Fibroblast of lung (primary cell): ENCODE measurements around the gene LYZL6. TPM values are rescaled to one million over a fixed set of nuclear protein-coding genes. Genes with fewer than 3 reads are reported as not detected.
"Not testable (repeated sequence)": the region's sequence is repeated elsewhere in the genome, so short reads cannot be mapped to it uniquely, and the experiment has no call there.

Experiments
- DNase-seq, 2 donors: peaks; one replicate each; pipeline versions ENCODE4 v3.0.0 to v3.0.0-alpha.2; 2010; ENCODE audit warnings: low read depth in 2 of 2
- H2AFZ ChIP-seq: 2 replicates; pipeline ENCODE4 v1.5.1; 2012; ENCODE audit warnings: low read length, control low read depth, inconsistent platforms
- H3K27ac ChIP-seq: 2 replicates; pipeline ENCODE4 v1.5.1; 2011; ENCODE audit warnings: low read length, control low read depth; ENCODE audit not compliant: insufficient read depth
- H3K27me3 ChIP-seq: 2 replicates; pipeline ENCODE4 v1.5.1; 2011; ENCODE audit warnings: mild to moderate bottlenecking, low read length; ENCODE audit not compliant: control insufficient read depth, insufficient read depth
- H3K36me3 ChIP-seq: 2 replicates; pipeline ENCODE4 v1.5.1; 2011; ENCODE audit warnings: low read length; ENCODE audit not compliant: control insufficient read depth, insufficient read depth
- H3K4me1 ChIP-seq: 2 replicates; pipeline ENCODE4 v1.5.1; 2011; ENCODE audit warnings: low read length; ENCODE audit not compliant: control insufficient read depth, insufficient read depth; ENCODE audit errors: extremely low read depth
- H3K4me2 ChIP-seq: 2 replicates; pipeline ENCODE4 v1.5.1; 2011; ENCODE audit warnings: low read length, control low read depth; ENCODE audit not compliant: insufficient read depth; ENCODE audit errors: extremely low read depth
- H3K4me3 ChIP-seq, 4 experiments: fragments of 200-600 bp in 1 of 4; sonication (generic) in 1 of 4; replicated peaks in 1 of 4; 2 replicates each; pipeline ENCODE4 v1.5.1; 2011 to 2016; ENCODE audit warnings: low read length in 4 of 4, low read depth in 3 of 4, mild to moderate bottlenecking in 3 of 4, control low read depth in 2 of 4, inconsistent platforms in 1 of 4, mixed read lengths in 1 of 4; ENCODE audit not compliant: insufficient read depth in 1 of 4; ENCODE audit errors: control extremely low read depth in 1 of 4
- H3K79me2 ChIP-seq: 2 replicates; pipeline ENCODE4 v1.5.1; 2012; ENCODE audit warnings: mild to moderate bottlenecking, low read length, inconsistent platforms; ENCODE audit not compliant: control insufficient read depth, insufficient read depth
- H3K9ac ChIP-seq: 2 replicates; pipeline ENCODE4 v1.5.1; 2011; ENCODE audit warnings: mild to moderate bottlenecking, low read length, control low read depth; ENCODE audit not compliant: insufficient read depth
- H3K9me3 ChIP-seq: 2 replicates; pipeline ENCODE4 v1.5.1; 2012; ENCODE audit warnings: low read depth, low read length; ENCODE audit not compliant: control insufficient read depth, insufficient read depth
- H4K20me1 ChIP-seq: 2 replicates; pipeline ENCODE4 v1.5.1; 2011; ENCODE audit warnings: low read length; ENCODE audit not compliant: control insufficient read depth, insufficient read depth; ENCODE audit errors: extremely low read depth
- CTCF ChIP-seq, 2 donors: IDR thresholded peaks in 1 of 2; conservative IDR thresholded peaks in 1 of 2; 1 replicate in 1 of 2; 2 replicates in 1 of 2; pipeline ENCODE4 v1.5.1; 2011 to 2012; ENCODE audit warnings: low read length in 2 of 2, control low read depth in 1 of 2, inconsistent platforms in 1 of 2, low read depth in 1 of 2, mild to moderate bottlenecking in 1 of 2
- EZH2 ChIP-seq: IDR thresholded peaks from 2 replicates; pipeline ENCODE4 v1.5.1; 2012; ENCODE audit warnings: low read length, control low read depth, mild to moderate bottlenecking; ENCODE audit errors: missing control alignments
- polyA plus RNA-seq, 2 donors: library from polyadenylated mRNA; depleted of rRNA in 1 of 2; stranded (reverse) in 1 of 2; unstranded in 1 of 2; fragments of >200 nt; gene quantifications; 2 replicates each; pipeline ENCODE4 v1.2.1, GENCODE V29; 2011 to 2012; ENCODE audit warnings: missing spikeins in 1 of 2
- total RNA-seq: library from RNA; depleted of rRNA; stranded (reverse); fragments of >200 nt; gene quantifications from 2 replicates; pipeline ENCODE4 v1.2.1, GENCODE V29; 2014

LYZL6 gene
- total and polyA plus RNA-seq, 2 donors (not counting 1 experiment from before 2014, with no cell fraction given): not detected

- no peaks in the 10 kb centered on the region for H3K79me2 ChIP-seq
Observed at GRCh38 chr17:35947156-35947585, 3.7 kb upstream of the LYZL6 start.

GRCh38 chr17:35944151-35944550 is 638 bp upstream of the LYZL6 start:
- Histone ChIP-seq H3K4me3 (no peak overlapping the region), H3K27me3 (no peaks in the 10 kb centered on the region), H2AFZ (no peak overlapping the region), H3K27ac (no peak overlapping the region), H3K9me3 (no peaks in the 10 kb centered on the region), H4K20me1 (no peaks in the 10 kb centered on the region), H3K4me1 (no peaks in the 10 kb centered on the region), H3K36me3 (no peaks in the 10 kb centered on the region), H3K4me2 (no peak overlapping the region), H3K79me2 (no peaks in the 10 kb centered on the region), H3K9ac (no peak overlapping the region)
- no peak for TF ChIP-seq EZH2
- no peak for TF ChIP-seq CTCF (conservative IDR thresholded peaks at IDR 0.05 in 1 of 2, IDR thresholded peaks at IDR 0.05 in 1 of 2; ENCODE audit: low read depth in 1 of 2, low read length in 2 of 2)
- no peak for DNase-seq

More at GRCh38 chr17:35947156-35947585, 3.7 kb upstream of the LYZL6 start:
- no peaks in the 10 kb centered on the region for H3K4me1 ChIP-seq
- no peak overlapping the region for H3K27ac ChIP-seq
- H3K4me3 ChIP-seq: peak overlapping the region in 1 of 4 experiments; percentile 25
- peaks cover 6% of the 10 kb centered on the region for H3K27me3 ChIP-seq
- H3K9me3 ChIP-seq: no peaks in the 10 kb centered on the region
- TF ChIP-seq EZH2: no peak
- peak; percentile 80 to 83 for TF ChIP-seq CTCF (conservative IDR thresholded peaks at IDR 0.05 in 1 of 2, IDR thresholded peaks at IDR 0.05 in 1 of 2; ENCODE audit: low read depth in 1 of 2, low read length in 2 of 2)
- H4K20me1 ChIP-seq: no peaks in the 10 kb centered on the region
- H2AFZ ChIP-seq: peak overlapping the region; percentile 35
- H3K9ac ChIP-seq: no peak overlapping the region
- H3K36me3 ChIP-seq: no peaks in the 10 kb centered on the region
- H3K4me2 ChIP-seq: no peak overlapping the region
- peak; percentile 33 to 35 for DNase-seq

- Histone ChIP-seq H3K4me2 (no peak overlapping the region), H3K27me3 (no peaks in the 10 kb centered on the region), H3K4me1 (no peaks in the 10 kb centered on the region), H4K20me1 (no peaks in the 10 kb centered on the region), H3K36me3 (no peaks in the 10 kb centered on the region), H3K79me2 (no peaks in the 10 kb centered on the region), H3K4me3 (no peak overlapping the region), H2AFZ (no peak overlapping the region), H3K9ac (no peak overlapping the region), H3K27ac (no peak overlapping the region), H3K9me3 (no peaks in the 10 kb centered on the region)
- no peak for DNase-seq
- TF ChIP-seq EZH2: no peak
- no peak for TF ChIP-seq CTCF (conservative IDR thresholded peaks at IDR 0.05 in 1 of 2, IDR thresholded peaks at IDR 0.05 in 1 of 2; ENCODE audit: low read depth in 1 of 2, low read length in 2 of 2)
Observed at GRCh38 chr17:35942588-35943186, 826 bp downstream of the LYZL6 start.

GRCh38 chr17:35938492-35938891 is 5.0 kb downstream of the LYZL6 start:
- H3K4me2 ChIP-seq, H3K27ac ChIP-seq: not testable (repeated sequence)

More at GRCh38 chr17:35938492-35938891, 5.0 kb downstream of the LYZL6 start:
- H3K79me2 ChIP-seq, H3K9me3 ChIP-seq, H3K4me3 ChIP-seq, H3K27me3 ChIP-seq, DNase-seq, H3K9ac ChIP-seq, H3K4me1 ChIP-seq, H4K20me1 ChIP-seq, H3K36me3 ChIP-seq, H2AFZ ChIP-seq: not testable (repeated sequence)
